NCI-H1092 treated with DMSO at 0.1 percent for 48 hours (cell line): Measurements from ENCODE around the gene NPM1.
"Not testable (repeated sequence)": the region's sequence is repeated elsewhere in the genome, so short reads cannot be mapped to it uniquely, and the experiment has no call there.

Experiments
- DNase-seq: peaks from one replicate; lab custom pipeline; 2025; lab: John Stamatoyannopoulos, UW

The NPM1 gene

DNA sequence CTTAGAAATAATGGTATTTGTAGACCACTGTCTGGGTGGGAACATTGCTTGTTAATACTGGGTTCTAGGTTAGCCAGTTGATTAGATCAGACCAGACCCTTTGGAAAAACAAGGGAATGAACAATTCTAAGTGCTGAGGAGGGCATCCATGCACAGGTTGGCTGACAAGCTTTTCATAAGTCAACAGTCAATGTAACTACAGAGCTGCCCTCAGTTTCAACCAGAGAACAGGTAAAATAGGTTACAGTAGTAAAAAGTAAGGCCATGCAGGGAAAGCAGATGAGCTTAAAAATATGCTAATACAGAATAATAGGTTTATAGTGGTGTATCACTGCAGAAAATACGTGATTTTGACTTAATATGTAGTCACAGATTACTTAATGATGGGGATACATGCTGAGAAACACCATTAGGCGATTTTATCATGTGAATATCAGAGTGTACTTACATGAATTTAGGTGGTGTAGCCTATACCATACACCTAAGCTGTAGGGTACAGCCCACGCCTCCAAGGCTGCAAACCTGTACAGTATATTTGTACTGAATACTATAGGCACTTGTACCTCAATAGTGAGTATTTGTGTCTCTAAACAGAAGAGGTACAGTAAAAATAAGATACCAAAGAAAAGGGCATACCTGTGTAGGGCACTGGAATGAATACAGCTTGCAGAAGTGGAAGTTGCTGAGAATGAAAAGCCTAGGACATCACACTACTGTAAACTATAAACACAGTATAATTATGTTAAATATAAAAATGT lies 25.7 kb downstream of the NPM1 start:
- no peak for DNase-seq

DNA sequence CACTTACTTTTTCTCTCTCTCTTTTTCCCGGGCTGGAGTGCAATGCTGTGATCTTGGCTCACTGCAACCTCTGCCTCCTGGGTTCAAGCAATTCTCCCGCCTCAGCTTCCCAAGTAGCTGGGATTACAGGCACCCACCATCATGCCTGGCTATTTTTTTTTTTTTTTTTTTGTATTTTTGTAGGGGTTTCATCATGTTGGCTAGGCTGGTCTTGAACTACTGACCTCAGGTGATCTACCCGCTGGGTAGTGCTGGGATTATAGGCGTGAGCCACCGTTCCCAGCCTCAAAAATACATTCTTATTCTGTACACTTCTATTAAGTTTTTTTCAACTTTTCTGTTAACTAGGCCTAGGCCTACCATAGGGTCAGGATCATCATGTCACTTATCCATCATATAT lies 26.3 kb downstream of the NPM1 start:
- DNase-seq: not testable (repeated sequence)

DNA sequence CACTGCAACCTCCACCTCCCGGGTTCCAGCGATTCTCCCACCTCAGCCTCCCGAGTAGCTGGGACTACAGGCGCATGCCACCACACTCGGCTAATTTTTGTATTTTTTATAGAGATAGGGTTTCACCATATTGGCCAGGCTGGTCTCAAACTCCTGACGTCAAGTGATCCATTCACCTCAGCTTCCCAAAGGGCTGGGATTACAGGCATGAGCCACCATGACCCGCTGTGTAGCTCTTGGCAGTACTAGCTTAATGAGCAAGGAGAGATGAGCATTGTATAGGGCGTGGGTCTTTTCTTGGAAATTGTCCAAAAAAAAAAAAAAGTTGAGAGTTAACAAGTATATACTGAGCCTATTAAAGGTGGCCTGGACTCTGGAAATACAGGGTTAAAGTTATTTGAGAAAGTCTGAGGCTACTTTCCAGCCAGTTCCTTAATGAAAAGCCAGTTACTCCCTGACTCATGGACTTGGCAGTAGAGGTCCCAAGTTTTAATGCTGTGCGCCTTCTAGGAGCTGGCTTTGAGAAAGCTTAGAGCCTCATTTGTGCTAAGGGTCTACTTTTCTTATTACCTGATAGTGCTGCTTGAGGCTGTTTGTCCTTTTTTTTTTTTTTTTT lies 27.6 kb downstream of the NPM1 start:
- no peak for DNase-seq

DNA sequence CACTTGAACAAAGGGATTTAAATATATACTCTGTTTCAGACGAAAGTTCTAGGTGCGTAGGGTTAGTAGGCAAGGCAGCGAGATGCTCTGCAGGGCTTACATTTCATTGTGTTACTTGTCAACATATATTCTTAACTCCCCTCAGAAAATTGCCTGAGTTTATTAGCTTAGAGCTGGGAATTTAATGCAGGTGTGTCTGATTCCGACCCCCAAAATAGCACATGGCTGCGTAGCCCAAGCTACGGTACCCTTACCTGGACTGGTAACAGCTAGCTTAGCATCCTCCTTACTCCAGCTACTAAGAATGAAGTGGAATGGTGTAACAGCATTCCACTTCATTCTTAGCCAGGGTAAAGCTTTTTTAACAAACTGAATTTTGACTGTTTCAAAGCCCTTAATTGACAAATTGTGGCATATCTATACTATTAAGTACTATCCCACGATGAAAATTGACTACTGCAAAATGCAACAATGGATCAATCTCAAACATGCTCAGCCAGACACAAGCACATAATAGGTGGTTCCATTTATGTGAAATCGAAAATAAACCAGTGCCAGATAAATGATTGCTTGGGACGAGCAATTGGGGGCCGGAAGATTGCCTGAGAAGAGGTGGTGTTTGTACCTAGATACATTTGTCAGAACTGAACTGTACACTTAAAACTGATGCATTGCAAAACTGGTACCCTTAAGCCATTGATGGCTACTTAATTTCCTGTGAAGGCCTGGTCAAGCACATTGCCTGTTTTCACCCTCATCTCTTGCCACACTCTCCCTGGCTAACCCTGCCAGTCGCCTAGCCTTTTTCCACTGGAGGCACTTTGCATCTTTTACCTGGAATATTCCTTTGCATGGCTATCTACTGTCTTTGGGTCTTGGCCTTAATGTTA lies 28.8 kb downstream of the NPM1 start:
- DNase-seq: no peak

DNA sequence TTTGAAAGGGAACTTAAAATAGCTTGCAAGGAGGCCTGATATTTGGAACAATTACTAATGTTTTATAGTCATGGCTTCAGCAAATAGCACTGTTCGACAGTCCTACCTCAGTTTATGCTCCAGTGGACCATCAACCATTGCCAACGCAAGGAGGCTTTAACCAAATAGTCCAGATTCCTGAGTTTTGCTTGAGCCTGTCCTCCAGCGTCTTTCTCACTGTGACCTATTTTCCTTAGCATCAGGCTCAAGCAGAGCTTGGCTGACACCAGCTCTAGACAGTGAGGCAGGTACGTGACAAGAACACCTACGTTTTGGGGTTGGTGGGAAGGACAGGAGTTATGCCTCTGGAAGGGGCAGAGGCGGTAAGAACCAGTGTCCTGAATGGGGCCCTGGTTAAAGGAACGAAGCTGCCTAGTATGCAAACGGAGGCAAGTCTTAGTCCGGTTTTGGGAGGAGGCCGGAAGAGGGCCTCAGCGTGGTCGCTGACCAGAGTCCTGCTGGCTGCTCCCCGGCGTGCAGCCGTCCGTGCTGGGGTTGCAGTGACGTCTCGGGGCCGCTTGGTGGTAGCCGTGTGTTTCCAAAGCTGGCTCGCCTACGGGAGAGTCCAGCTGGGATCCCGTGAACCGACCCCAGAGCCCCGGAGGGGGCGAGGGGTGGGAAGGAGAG lies 30.8 kb downstream of the NPM1 start:
- peak; percentile 28 for DNase-seq

DNA sequence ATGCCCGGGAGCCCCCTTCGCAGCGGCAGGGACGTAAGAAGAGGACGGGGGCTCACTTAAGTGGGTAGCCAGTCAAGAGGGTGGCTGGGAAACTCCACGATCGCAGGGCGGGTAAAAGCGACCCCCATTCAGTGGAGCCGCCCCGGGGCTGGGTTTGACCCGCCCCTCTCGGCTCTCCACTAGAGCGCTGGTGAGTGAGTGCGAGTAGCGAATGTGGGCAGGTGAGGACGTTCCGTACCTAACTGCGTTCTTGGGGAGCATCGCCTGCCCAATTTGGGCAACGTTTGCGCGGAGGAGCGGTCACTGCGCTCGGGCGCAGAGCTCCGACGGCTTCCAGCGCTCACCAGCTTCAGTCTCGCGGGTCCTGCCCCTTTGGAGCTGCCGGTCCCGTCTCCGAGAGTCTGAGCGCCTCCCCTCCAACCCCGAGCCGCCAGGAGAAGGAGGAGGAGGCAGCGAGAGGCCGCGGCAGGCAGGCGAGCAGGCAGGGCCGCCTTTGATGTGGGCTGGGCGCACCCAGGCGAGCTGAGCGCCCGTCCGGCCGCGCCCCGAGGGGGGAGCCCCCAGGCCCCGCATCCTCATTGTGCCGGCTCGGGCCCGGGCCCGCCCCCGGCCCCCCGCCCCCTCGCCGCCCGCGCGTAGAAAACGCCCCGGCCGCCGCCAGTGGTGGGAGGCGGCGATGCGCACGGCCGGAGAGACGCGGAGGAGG lies 31.5 kb downstream of the NPM1 start, which contains the start of gene FGF18:
TSS of gene FGF18 (plus strand) at position 666 of the 706 bp plus-strand sequence. CDS start 553 bp downstream, outside the sequence.
- no peak for DNase-seq

DNA sequence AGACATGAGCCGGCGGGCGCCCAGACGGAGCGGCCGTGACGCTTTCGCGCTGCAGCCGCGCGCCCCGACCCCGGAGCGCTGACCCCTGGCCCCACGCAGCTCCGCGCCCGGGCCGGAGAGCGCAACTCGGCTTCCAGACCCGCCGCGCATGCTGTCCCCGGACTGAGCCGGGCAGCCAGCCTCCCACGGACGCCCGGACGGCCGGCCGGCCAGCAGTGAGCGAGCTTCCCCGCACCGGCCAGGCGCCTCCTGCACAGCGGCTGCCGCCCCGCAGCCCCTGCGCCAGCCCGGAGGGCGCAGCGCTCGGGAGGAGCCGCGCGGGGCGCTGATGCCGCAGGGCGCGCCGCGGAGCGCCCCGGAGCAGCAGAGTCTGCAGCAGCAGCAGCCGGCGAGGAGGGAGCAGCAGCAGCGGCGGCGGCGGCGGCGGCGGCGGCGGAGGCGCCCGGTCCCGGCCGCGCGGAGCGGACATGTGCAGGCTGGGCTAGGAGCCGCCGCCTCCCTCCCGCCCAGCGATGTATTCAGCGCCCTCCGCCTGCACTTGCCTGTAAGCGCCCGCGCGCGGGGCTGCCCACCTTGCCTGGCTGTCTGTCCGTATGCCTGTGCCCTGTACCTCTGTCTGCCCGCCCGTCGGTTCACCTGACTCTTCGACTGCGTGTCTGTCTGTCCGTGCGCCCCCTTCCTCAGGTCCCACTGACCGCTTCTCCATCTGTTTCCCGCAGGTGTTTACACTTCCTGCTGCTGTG lies 32.2 kb downstream of the NPM1 start:
- DNase-seq: peak; percentile 14

DNA sequence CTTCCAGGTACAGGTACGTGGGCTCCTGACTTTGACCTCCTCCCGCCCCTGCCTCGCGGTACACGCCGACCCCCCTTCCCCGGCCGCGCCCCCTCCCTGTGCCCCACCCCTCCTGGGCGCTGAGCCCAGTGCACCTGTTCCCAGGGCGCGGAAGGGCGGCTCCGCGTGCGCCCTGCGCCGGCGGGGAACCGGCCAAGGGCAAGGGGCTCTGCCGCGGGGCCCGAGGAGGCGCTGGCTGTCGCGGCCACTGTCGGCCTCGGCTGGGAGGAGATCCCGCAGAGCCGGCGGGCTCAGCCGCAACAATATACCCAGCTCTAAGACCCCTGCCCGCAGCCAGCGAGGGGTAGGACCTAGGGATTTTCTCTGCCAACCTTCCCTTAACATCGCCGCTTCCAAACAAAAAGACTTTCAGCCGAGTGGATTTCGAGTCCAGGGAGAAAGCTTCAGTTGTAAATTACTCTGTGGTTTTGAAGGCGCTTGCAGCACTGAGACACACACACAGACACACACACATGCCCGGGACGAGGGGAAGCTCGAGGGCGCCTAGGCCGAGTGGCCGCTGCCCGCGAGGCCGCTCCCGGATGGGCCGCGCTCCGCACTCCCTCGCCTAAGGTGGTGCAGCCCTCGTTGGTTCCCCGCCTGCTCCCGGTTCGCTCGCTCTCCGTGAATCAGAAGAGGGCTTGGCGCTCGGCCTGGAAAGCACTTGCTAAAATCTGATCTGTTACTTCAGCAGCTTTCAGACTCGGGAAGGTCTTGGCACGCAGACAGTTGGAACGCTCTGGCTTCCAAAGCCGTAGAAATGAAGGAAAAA lies 33.0 kb downstream of the NPM1 start:
- DNase-seq: peak; percentile 74

DNA sequence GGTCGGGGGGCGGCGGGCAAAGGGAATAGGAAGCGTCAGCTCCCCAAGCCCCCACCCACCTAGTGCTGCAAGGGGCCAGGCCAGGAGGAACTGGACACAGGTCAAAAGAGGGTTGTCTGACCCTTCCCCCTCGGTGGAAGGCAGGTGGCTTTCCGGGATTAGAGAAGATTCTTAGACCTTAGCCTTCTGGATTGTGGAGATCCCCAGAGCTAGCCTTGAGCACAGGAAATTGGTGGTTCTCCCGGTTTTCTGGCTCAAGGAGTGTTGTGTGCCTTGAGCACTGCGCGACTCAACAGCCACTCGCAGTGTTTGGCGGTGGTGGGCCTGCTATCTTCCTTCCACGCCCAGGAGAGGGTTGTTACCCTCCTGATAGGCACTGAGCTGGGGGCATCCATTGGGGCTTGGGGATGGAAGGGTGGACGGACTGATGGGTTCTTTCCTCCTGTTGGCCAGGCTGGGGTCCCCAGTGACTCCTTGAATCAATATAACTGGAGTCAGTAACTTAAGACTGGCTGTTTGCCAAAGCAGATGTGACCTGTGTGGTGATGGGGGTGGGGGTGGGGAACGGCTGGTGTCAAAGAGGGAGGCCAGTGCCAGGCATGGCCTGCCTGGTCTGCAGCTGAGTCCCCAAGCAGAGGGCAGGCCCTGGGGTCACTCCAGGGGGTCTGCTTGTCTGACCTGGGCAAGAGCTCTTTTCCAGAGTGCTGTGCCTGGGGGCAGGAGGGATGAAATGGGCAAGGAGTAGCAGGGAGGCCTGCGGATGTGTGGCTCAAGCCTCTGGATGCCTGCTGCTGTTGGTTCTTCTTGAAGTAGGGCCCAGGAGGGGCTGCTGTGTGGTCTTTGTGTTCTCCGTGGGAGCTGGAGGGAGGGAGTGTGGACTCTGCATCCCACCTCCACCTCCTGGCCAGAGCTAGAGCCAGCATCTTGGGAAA lies 33.9 kb downstream of the NPM1 start:
- peak; percentile 14 for DNase-seq

DNA sequence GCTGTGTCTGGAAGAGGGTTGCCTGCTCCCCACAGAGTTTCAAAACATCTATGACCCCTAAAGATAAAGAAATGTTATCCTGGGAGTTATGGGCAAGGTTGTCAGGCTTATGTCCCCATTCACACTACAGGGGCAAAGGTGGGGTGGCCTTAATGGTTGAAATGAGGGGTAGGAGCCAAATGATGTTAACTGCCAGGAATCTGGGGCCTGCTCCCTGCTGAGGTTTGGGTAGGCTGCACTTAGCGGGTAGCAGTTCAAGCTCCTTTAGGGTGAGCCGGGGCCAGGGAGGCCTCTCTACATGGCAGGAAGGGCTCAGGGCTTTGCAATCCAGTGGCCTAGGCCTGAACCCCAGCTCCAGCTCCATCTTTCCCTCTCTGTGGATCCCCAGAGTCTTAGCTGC lies 34.8 kb downstream of the NPM1 start:
- no peak for DNase-seq

DNA sequence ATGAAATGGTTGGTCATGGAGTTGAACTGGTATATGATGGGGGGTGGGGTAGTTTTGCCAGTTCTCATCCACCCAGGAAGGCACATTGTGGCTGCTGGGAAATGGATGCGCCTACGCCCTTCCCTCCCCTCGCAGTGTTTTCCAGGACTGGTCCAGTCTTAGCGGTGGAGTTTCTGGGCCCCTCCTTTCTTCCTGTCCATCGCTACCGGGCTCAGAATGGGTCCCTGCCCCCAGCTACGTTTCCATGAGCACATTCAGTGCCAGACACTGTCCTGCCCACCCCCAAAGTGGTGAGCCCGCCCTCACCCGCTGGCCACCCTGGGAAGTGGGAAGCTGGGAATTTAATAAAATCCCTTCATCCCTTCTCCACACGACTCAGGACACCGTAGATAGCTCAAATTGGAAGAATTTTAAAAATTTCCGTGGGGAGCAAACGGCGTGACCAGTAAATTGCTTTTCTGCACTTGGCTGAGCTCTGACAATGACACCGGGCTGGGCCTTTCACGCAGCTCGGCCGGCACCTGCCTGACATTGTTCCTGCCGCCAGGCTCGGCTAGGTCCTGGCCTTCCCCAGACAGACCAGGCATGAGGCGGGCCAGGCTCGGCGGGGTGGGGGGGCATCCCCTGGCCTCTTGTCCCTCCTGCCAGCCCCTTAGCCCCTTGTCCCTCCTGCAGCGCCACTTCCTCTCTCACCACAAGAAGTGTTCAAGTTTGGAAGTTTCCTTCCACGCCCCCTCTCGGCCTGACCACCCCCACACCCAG lies 35.4 kb downstream of the NPM1 start:
- DNase-seq: no peak

DNA sequence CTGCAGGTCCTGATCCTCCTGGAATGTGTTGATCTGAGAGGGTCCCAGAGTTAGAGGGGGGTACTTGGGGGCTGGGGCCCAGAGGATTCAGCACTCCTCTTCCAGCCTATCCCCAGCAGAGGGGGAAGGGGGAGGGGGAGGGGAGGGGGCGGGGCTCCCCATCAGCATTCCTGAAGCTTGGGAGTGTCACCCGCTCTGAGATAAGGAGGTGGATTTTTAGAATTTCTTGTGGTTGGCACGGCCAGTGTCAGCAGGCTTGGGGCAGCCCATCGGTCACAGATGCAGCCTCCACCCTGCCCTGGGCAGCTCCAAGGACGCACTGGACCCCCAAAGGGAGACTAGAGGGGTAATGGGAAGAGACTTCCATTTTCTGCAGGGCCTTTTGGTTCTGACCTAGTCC lies 37.1 kb downstream of the NPM1 start:
- DNase-seq: no peak

DNA sequence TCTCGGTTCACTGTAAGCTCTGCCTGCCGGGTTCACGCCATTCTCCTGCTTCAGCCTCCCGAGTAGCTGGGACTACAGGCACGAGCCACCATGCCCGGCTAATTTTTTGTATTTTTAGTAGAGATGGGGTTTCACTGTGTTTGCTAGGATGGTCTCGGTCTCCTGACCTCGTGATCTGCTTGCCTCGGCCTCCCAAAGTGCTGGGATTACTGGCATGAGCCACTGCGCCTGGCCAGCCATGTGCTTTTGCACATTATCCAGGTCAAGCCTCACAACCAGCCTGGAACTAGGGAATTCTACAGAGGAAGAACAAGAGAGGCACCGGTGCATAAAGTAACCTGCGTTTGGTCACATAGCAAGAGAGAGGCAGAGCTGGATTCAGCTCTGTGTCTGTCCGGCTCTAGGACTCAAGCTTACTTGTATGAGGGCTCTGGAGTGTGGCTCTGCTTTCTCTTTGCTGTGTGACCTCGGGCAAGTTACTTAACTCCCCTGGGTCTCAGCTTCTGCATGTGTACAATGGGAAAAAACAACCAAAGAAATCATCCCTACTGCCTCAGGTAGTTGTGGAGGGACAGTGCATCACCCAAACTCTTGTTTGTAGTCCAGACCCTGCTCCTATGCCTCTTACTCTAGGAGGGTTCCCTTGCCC lies 38.1 kb downstream of the NPM1 start:
- no peak for DNase-seq

DNA sequence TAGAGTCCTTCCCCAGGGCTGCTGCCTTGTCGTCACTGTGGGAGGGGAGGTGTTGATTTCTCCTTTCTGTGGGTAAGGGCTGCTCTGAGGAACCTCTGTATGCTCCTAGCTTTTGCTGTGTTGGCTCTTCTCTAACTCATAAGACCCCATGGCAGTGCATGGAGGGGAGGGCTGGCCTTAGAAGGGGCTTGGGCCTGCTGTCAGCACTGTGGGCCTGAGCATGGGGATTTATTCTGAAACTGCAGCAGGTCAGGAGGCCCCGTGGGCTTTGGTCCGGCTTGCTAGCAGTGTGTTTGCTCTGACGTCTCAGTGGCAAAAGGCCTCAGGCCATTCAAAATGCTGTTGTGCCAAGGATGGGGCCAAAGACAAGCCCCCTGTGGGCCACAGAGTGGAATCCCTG lies 38.6 kb downstream of the NPM1 start:
- DNase-seq: no peak

DNA sequence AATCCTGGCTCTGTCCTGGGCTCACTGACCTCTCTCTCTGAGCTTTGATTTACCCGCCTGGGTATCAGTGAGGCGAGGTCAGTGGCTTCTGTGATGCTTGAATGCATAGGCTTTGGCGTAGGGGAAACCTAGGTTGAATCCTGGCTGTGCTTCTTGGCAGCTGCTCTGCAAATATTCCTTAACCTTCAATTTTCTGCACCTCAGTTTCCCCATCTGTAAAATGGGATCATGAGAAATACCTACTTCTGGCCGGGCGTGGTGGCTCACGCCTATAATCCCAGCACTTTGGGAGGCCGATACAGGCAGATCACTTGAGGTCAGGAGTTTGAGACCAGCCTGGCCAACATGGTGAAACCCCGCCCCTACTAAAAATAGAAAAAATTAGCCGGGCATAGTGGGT lies 39.0 kb downstream of the NPM1 start:
- DNase-seq: no peak

DNA sequence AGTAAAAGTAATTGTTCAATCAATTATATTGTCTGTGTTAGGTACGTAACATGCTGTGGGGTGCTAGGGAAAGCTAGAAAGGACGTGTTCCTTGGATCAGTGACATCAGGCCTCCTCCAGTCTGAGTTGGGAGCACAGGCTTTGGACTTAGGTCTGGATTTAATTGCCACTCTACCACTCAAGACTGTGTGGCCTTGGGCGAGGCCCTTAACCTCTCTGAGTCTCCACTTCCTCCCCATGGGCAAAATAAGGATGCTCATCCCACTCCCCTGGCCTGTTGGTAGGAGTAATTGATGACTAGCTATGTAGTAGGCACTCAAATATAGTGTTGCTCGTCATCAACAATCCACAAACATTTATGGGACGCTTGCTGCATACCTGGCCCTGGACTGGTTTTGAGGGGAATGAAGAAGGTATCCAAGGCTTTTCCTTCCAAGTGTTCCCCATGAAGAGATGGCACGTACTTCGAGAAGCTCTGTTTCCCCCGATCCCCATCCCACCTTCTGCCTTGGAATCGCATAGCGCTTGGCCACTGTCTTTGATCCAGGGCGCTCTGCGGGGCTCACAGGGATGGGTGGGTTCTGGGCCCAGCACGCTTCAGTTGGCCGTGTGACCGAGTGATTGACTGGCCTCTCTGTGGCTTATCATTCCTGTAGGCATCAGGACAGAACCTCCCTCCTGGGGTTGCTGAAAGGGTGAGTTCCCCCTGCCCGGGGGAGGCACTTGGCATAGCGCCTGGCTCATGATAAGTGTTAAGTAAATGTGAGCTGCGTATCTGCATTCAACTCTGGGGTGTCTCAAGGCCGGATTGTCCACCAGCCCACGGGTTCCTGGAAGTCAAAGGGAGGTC lies 39.9 kb downstream of the NPM1 start:
- no peak for DNase-seq
